Panc1 (cell line): ENCODE data around the gene CDC42BPA. TPM values are rescaled to one million over a fixed set of nuclear protein-coding genes. Genes with fewer than 3 reads are reported as not detected.

Experiments
- ATAC-seq: fragments of 200-7000 bp; cut with Tn5 transposase; 2 replicates; pipeline ENCODE4 v1.9.1; 2020; ENCODE audit warnings: mild to moderate bottlenecking, moderate library complexity
- BruUV-seq: library from RNA; stranded (reverse); fragments of 400-500 nt; replicated peaks from 2 replicates; lab custom pipeline; 2021; lab: Mats Ljungman, UMichigan
- CTCF ChIA-PET: fragments of 300-600 bp; sonication (Branson Sonifier 250); formaldehyde crosslinking; loops from one replicate; lab custom pipeline; 2022; ENCODE audit warnings: antibody characterized with exemption; lab: Charles Lee
- POLR2A ChIA-PET: fragments of 300-600 bp; sonication (Branson Sonifier 250); formaldehyde crosslinking; loops from one replicate; lab custom pipeline; 2022; ENCODE audit warnings: antibody characterized with exemption; lab: Charles Lee
- DNase-seq: peaks from one replicate; pipeline ENCODE4 v3.0.0-alpha.2; 2010; ENCODE audit warnings: low read depth, low spot score
- H3K27ac ChIP-seq: 2 replicates; pipeline ENCODE4 v1.5.1; 2011; ENCODE audit warnings: mild to moderate bottlenecking, low read length, inconsistent platforms
- H3K27me3 ChIP-seq: fragments of 200-500 bp; sonication (Bioruptor generic); 2 replicates; pipeline ENCODE4 v1.6.0; 2014; ENCODE audit warnings: low read length, inconsistent platforms; ENCODE audit not compliant: control insufficient read depth, insufficient read depth
- H3K36me3 ChIP-seq: fragments of 200-500 bp; sonication (Bioruptor generic); 2 replicates; pipeline ENCODE4 v1.5.1; 2014; ENCODE audit warnings: inconsistent platforms, mild to moderate bottlenecking, low read length, moderate library complexity; ENCODE audit not compliant: control insufficient read depth, insufficient read depth
- H3K4me1 ChIP-seq: 2 replicates; pipeline ENCODE4 v1.5.1; 2011; ENCODE audit warnings: inconsistent platforms, mild to moderate bottlenecking, low read length, moderate library complexity; ENCODE audit not compliant: control insufficient read depth, insufficient read depth
- H3K4me3 ChIP-seq, 2 experiments: 2 replicates each; pipeline ENCODE4 v1.5.1; 2011 to 2012; ENCODE audit warnings: low read depth in 2 of 2, low read length in 2 of 2, mild to moderate bottlenecking in 2 of 2, inconsistent platforms in 1 of 2, moderate library complexity in 1 of 2
- H3K9me3 ChIP-seq: fragments of 200-500 bp; sonication (Bioruptor generic); 2 replicates; pipeline ENCODE4 v1.5.1; 2014; ENCODE audit warnings: low read depth, mild to moderate bottlenecking, inconsistent platforms, low read length, moderate library complexity; ENCODE audit not compliant: control insufficient read depth, insufficient read depth
- POLR2AphosphoS5 ChIP-seq: IDR thresholded peaks from 2 replicates; pipeline ENCODE4 v1.6.1; 2012; ENCODE audit warnings: mild to moderate bottlenecking, low read depth, low read length, moderate library complexity
- SIN3A ChIP-seq: IDR thresholded peaks from 2 replicates; pipeline ENCODE4 v1.6.1; 2012; ENCODE audit warnings: low read depth, mild to moderate bottlenecking, low read length, moderate library complexity, borderline replicate concordance; ENCODE audit not compliant: insufficient read depth
- TCF7L2 ChIP-seq: IDR thresholded peaks from 2 replicates; pipeline ENCODE4 v1.6.1; 2011; ENCODE audit warnings: mild to moderate bottlenecking, low read depth, low read length, inconsistent platforms
- in situ Hi-C: cut with HindIII; loops from 2 replicates; pipeline ENCODE4 v1.10.0; 2016; ENCODE audit warnings: low sequenced_read_pairs, low pct_unique_long_range_greater_than_20kb
- intact Hi-C: fragments of 100-400 bp; cut with micrococcal nuclease; formaldehyde crosslinking; loops from one replicate; pipeline ENCODE4 v1.10.0; 2022; ENCODE audit not compliant: unreplicated experiment
- total RNA-seq: library from RNA; stranded (reverse); gene quantifications from one replicate; pipeline ENCODE4 v1.2.1, GENCODE V29; 2021; ENCODE audit not compliant: unreplicated experiment
- TF ChIP-seq, protein P1 (sequence below): fragments of 450-650 bp; IDR thresholded peaks from 2 replicates; pipeline ENCODE4 v1.5.1; 2017; ENCODE audit warnings: mild to moderate bottlenecking
- TF ChIP-seq, protein P2 (sequence below), 2 experiments: IDR thresholded peaks; 2 replicates each; pipeline ENCODE4 v1.6.1; 2011 to 2012; ENCODE audit warnings: low read depth in 2 of 2, control low read depth in 1 of 2, low read length in 1 of 2, mild to moderate bottlenecking in 1 of 2, moderate library complexity in 1 of 2; ENCODE audit not compliant: insufficient read depth in 1 of 2

CDC42BPA gene
- total RNA-seq, 1 experiment from 2014 or later = 32.8 TPM

DNA sequence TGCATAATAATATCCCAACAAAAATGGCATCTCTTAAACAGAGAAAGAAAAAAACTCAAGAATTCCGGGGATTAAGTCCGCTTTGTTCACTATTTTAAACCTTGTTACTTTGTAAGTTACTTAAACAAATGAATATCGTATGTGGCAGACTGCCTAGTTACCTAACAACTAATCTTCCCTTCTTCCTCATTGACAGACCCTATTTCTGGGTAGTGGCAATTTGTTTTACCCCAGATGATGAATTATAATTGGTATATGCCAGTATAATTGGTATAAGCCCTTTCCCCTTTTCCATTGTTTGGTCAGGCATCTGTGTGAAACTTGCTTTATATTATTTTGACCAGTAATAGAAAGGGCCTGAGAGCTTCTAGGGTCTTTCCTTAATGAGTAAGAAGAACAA is 52.4 kb downstream of the CDC42BPA start:
- H3K9me3 ChIP-seq = no peaks in the 10 kb centered on the region
- POLR2A ChIA-PET = no interaction called here
- DNase-seq (no peak), ATAC-seq (no peak)
- no TSS peak for BruUV-seq
- peaks cover 5% of the 10 kb centered on the region; the same call in 1 of the 2 replicates for H3K4me1 ChIP-seq
- CTCF ChIA-PET = no interaction called here
- no peaks in the 10 kb centered on the region for H3K27me3 ChIP-seq
- H3K27ac ChIP-seq = no peak overlapping the region
- intact Hi-C loops = no loop called here
- TF ChIP-seq, protein P1, sequence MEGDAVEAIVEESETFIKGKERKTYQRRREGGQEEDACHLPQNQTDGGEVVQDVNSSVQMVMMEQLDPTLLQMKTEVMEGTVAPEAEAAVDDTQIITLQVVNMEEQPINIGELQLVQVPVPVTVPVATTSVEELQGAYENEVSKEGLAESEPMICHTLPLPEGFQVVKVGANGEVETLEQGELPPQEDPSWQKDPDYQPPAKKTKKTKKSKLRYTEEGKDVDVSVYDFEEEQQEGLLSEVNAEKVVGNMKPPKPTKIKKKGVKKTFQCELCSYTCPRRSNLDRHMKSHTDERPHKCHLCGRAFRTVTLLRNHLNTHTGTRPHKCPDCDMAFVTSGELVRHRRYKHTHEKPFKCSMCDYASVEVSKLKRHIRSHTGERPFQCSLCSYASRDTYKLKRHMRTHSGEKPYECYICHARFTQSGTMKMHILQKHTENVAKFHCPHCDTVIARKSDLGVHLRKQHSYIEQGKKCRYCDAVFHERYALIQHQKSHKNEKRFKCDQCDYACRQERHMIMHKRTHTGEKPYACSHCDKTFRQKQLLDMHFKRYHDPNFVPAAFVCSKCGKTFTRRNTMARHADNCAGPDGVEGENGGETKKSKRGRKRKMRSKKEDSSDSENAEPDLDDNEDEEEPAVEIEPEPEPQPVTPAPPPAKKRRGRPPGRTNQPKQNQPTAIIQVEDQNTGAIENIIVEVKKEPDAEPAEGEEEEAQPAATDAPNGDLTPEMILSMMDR = no peak
- TF ChIP-seq TCF7L2 = no peak
- TF ChIP-seq, protein P2, sequence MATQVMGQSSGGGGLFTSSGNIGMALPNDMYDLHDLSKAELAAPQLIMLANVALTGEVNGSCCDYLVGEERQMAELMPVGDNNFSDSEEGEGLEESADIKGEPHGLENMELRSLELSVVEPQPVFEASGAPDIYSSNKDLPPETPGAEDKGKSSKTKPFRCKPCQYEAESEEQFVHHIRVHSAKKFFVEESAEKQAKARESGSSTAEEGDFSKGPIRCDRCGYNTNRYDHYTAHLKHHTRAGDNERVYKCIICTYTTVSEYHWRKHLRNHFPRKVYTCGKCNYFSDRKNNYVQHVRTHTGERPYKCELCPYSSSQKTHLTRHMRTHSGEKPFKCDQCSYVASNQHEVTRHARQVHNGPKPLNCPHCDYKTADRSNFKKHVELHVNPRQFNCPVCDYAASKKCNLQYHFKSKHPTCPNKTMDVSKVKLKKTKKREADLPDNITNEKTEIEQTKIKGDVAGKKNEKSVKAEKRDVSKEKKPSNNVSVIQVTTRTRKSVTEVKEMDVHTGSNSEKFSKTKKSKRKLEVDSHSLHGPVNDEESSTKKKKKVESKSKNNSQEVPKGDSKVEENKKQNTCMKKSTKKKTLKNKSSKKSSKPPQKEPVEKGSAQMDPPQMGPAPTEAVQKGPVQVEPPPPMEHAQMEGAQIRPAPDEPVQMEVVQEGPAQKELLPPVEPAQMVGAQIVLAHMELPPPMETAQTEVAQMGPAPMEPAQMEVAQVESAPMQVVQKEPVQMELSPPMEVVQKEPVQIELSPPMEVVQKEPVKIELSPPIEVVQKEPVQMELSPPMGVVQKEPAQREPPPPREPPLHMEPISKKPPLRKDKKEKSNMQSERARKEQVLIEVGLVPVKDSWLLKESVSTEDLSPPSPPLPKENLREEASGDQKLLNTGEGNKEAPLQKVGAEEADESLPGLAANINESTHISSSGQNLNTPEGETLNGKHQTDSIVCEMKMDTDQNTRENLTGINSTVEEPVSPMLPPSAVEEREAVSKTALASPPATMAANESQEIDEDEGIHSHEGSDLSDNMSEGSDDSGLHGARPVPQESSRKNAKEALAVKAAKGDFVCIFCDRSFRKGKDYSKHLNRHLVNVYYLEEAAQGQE (IDR thresholded peaks at IDR 0.05; ENCODE audit: insufficient read depth in 1 of 2, low read depth in 2 of 2, low read length in 1 of 2) = no peak
- no peak for TF ChIP-seq POLR2AphosphoS5
- TF ChIP-seq SIN3A = no peak
- no peaks in the 10 kb centered on the region for H3K36me3 ChIP-seq
- H3K4me3 ChIP-seq = no peak overlapping the region
- in situ Hi-C loops = no loop called here

DNA sequence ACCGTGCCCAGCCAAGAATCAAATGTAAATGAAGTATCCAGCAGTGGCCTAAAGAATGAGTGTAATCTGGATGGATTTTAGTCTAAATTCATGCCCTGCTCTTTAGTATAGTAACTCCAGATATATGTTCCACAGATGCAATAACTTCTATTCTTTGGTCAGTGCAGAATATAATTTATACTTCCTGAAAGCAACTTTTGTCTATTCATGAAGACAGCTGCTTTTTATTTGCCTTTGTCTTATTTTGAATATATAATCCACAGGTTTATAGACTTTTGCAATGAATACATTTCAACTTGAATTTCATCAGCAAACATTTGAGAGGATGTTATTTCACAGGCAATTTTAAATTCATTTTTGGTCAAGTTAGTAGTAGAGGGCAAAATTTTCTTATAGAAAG is 54.4 kb downstream of the CDC42BPA start:
- no TSS peak for BruUV-seq
- Histone ChIP-seq H3K27me3 (no peaks in the 10 kb centered on the region), H3K36me3 (no peaks in the 10 kb centered on the region), H3K4me1 (peaks cover 3% of the 10 kb centered on the region; the same call in 1 of the 2 replicates), H3K4me3 (no peak overlapping the region), H3K27ac (no peak overlapping the region), H3K9me3 (no peaks in the 10 kb centered on the region)
- TF ChIP-seq TCF7L2 = no peak
- TF ChIP-seq POLR2AphosphoS5 = no peak
- TF ChIP-seq, protein P1 = no peak
- TF ChIP-seq, protein P2 (IDR thresholded peaks at IDR 0.05; ENCODE audit: insufficient read depth in 1 of 2, low read depth in 2 of 2, low read length in 1 of 2) = no peak
- TF ChIP-seq SIN3A = no peak
- intact Hi-C loops (no loop called here), in situ Hi-C loops (no loop called here)
- ATAC-seq = no peak
- POLR2A ChIA-PET = interaction anchor here (0.6 kb wide), 1 partner anchor 165 kb away, joined by 3 read pairs; no protein-coding TSS in a partner anchor
- DNase-seq = no peak
- CTCF ChIA-PET = no interaction called here
